ENCODE data around the gene PPIG.

PPIG gene

GRCh38 chr2:169661265-169661664 is 77.1 kb downstream of the PPIG start:
- no peak overlapping the region for H3K4me3 ChIP-seq (ENCODE audit: low read depth, low read length)
- no peaks in the 10 kb centered on the region for H3K36me3 ChIP-seq (replicated peaks)
- H3K27ac ChIP-seq = no peak overlapping the region
- DNase-seq = no peak
- H3K27me3 ChIP-seq (replicated peaks) = no peaks in the 10 kb centered on the region
- no peak for TF ChIP-seq CTCF (IDR thresholded peaks at IDR 0.05; ENCODE audit: low read depth, low read length, missing control alignments)
- in situ Hi-C loops (cut with HindIII; ENCODE audit: low pct_ligation_motif_present, low sequenced_read_pairs) = no loop called here

- no peak for TF ChIP-seq CTCF (IDR thresholded peaks at IDR 0.05; ENCODE audit: low read depth, low read length, missing control alignments)
- no peaks in the 10 kb centered on the region for H3K36me3 ChIP-seq (replicated peaks)
- H3K4me3 ChIP-seq (ENCODE audit: low read depth, low read length) = no peak overlapping the region
- no peak overlapping the region for H3K27ac ChIP-seq
- no peaks in the 10 kb centered on the region for H3K27me3 ChIP-seq (replicated peaks)
- in situ Hi-C loops (cut with HindIII; ENCODE audit: low pct_ligation_motif_present, low sequenced_read_pairs) = no loop called here
- DNase-seq = no peak
Observed at GRCh38 chr2:169662744-169663143, 78.6 kb downstream of the PPIG start.

- no peak overlapping the region for H3K4me3 ChIP-seq (ENCODE audit: low read depth, low read length)
- H3K36me3 ChIP-seq (replicated peaks) = no peaks in the 10 kb centered on the region
- TF ChIP-seq CTCF (IDR thresholded peaks at IDR 0.05; ENCODE audit: low read depth, low read length, missing control alignments) = no peak
- in situ Hi-C loops (cut with HindIII; ENCODE audit: low pct_ligation_motif_present, low sequenced_read_pairs) = no loop called here
- H3K27ac ChIP-seq = no peak overlapping the region
- no peaks in the 10 kb centered on the region for H3K27me3 ChIP-seq (replicated peaks)
- no peak for DNase-seq
Observed at GRCh38 chr2:169663247-169663646, 79.1 kb downstream of the PPIG start.

GRCh38 chr2:169664600-169664977 is 80.4 kb downstream of the PPIG start:
- TF ChIP-seq CTCF (IDR thresholded peaks at IDR 0.05; ENCODE audit: low read depth, low read length, missing control alignments) = no peak
- H3K4me3 ChIP-seq (ENCODE audit: low read depth, low read length) = no peak overlapping the region
- DNase-seq = peak; percentile 17
- in situ Hi-C loops (cut with HindIII; ENCODE audit: low pct_ligation_motif_present, low sequenced_read_pairs) = no loop called here
- no peak overlapping the region for H3K27ac ChIP-seq
- H3K36me3 ChIP-seq (replicated peaks) = no peaks in the 10 kb centered on the region
- H3K27me3 ChIP-seq (replicated peaks) = no peaks in the 10 kb centered on the region

- Histone ChIP-seq H3K27me3 (replicated peaks) (no peaks in the 10 kb centered on the region), H3K4me3 (ENCODE audit: low read depth, low read length) (no peak overlapping the region), H3K36me3 (replicated peaks) (no peaks in the 10 kb centered on the region), H3K27ac (no peak overlapping the region)
- no peak for TF ChIP-seq CTCF (IDR thresholded peaks at IDR 0.05; ENCODE audit: low read depth, low read length, missing control alignments)
- DNase-seq = peak; percentile 0
- in situ Hi-C loops (cut with HindIII; ENCODE audit: low pct_ligation_motif_present, low sequenced_read_pairs) = no loop called here
Observed at GRCh38 chr2:169664978-169665930, 81.1 kb downstream of the PPIG start.
